H1 (cell line): ENCODE measurements around the gene SPINDOC. TPM values are rescaled to one million over a fixed set of nuclear protein-coding genes. Genes with fewer than 3 reads are reported as not detected.

Experiments
- CHD7 ChIP-seq: fragments of 300-600 bp; sonication (generic); IDR thresholded peaks from 2 replicates; pipeline ENCODE4 v1.7.1; 2012; ENCODE audit warnings: low read length, moderate library complexity, mild to moderate bottlenecking, inconsistent platforms; ENCODE audit not compliant: insufficient replicate concordance
- EZH2 ChIP-seq: fragments of 200-600 bp; sonication (generic); IDR thresholded peaks from 2 replicates; pipeline ENCODE4 v1.7.1; 2012; ENCODE audit warnings: low read depth, mild to moderate bottlenecking, moderate library complexity, low read length, inconsistent platforms; ENCODE audit not compliant: severe bottlenecking
- KDM4A ChIP-seq: IDR thresholded peaks from one replicate; pipeline ENCODE4 v1.7.1; 2012; ENCODE audit warnings: low read depth, mild to moderate bottlenecking, moderate library complexity, low read length, inconsistent platforms; ENCODE audit not compliant: severe bottlenecking
- polyA plus RNA-seq, 7 experiments: library from polyadenylated mRNA; depleted of rRNA in 3 of 7; stranded (reverse) in 5 of 7; unstranded in 2 of 7; fragments of >200 nt in 5 of 7; fragments of 200-250 nt in 2 of 7; gene quantifications; 1 replicate in 5 of 7; 2 replicates in 1 of 7; 4 replicates in 1 of 7; pipeline versions ENCODE4 v1.2.1 to v1.2.3, GENCODE V29; 2011 to 2013; ENCODE audit warnings: missing spikeins in 2 of 7, mixed read lengths in 2 of 7
- total RNA-seq: library from RNA; stranded (reverse); fragmentation: NEBNext Ultra II Directional; extraction: Animal tissue kit (Norgen Biotek cat#: 25700); gene quantifications from 2 replicates; pipeline ENCODE4 v1.2.1, GENCODE V29; 2021

The SPINDOC gene
- total and polyA plus RNA-seq, 2 of the 8 experiments (the other 6 are each of a cell fraction or from before 2014, with no cell fraction given) = 78.7 to 99.7 TPM

DNA sequence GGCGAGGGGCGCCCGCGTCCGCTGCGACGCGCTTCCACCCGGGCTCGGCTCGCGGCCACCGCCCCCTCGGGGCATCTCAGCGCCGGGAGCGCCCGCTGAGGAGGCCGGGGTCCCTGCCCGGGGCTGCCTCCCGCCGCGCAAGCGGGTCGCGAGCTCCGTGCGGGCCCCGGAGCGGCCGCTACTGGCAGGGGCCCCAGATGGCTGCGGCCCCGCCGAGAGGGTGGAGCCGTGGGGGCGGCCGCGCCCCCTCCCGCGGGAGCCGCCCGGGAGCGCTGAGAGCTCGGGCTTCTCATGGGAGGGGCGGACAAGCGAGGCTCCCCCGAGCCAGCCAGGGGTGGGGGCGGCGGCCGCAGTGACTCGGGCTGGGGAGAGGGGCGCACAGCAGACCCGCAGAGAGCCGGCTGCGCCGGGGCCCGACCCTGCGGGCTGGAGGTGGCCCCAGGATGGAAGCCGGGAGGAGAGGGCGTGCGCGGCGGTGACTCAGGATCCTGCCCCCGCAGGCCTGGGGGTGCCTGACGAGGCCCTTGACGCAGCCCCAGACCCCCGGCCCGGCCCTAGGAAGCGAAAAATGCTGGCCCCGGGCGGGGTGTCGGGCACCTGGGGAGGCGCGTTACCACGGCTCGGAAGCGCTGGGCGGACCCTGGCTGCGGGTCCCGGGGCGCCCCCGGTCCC is 44.1 kb upstream of the SPINDOC start (continued):
- TF ChIP-seq CHD7 (no peak), KDM4A (peak; percentile 55), EZH2 (peak; percentile 28)
